OCI-LY3 (cell line): ENCODE results near the gene ACACB.

Source experiments
- H2AFZ ChIP-seq: fragments of 200-600, 300-600 bp; shearing (Covaris generic); 2 replicates; pipeline ENCODE4 v1.6.0; 2014; ENCODE audit warnings: antibody characterized with exemption, low read depth, low read length
- H3K27ac ChIP-seq: fragments of 200-600, 300-600 bp; sonication (generic); 2 replicates; pipeline ENCODE4 v1.5.1; 2014; ENCODE audit warnings: mild to moderate bottlenecking, low read length, moderate library complexity, mixed read lengths
- H3K27me3 ChIP-seq: fragments of 200-600, 300-600 bp; sonication (generic); 2 replicates; pipeline ENCODE4 v1.6.1; 2014; ENCODE audit warnings: low read depth, low read length, mixed read lengths
- H3K36me3 ChIP-seq: fragments of 200-600, 300-600 bp; sonication (generic); replicated peaks from 2 replicates; pipeline ENCODE3; 2014; ENCODE audit warnings: low read depth, low read length, mixed read lengths
- H3K4me1 ChIP-seq: fragments of 300-600, 200-600 bp; sonication (generic); 2 replicates; pipeline ENCODE4 v1.6.1; 2014; ENCODE audit warnings: low read length, mixed read lengths
- H3K4me2 ChIP-seq: fragments of 200-600, 300-600 bp; sonication (generic); 2 replicates; pipeline ENCODE4 v1.6.1; 2014; ENCODE audit warnings: low read length, mixed read lengths
- H3K4me3 ChIP-seq: fragments of 300-600, 200-600 bp; sonication (generic); 2 replicates; pipeline ENCODE4 v1.5.1; 2014; ENCODE audit warnings: antibody characterized with exemption, mild to moderate bottlenecking, low read length, moderate library complexity
- H3K79me2 ChIP-seq: fragments of 300-600, 200-600 bp; shearing (Covaris generic); 2 replicates; pipeline ENCODE4 v1.6.1; 2014; ENCODE audit warnings: mild to moderate bottlenecking, low read length, mixed read lengths
- H3K9ac ChIP-seq: fragments of 300-600, 200-600 bp; shearing (Covaris generic); 2 replicates; pipeline ENCODE4 v1.6.0; 2014; ENCODE audit warnings: mild to moderate bottlenecking, low read length, moderate library complexity
- H3K9me3 ChIP-seq: fragments of 200-600, 300-600 bp; shearing (Covaris generic); 2 replicates; pipeline ENCODE4 v1.6.1; 2014; ENCODE audit warnings: low read length, mixed read lengths; ENCODE audit not compliant: insufficient read depth
- H4K20me1 ChIP-seq: fragments of 200-600, 300-600 bp; sonication (generic); 2 replicates; pipeline ENCODE4 v1.6.1; 2016; ENCODE audit warnings: low read length, mixed read lengths; ENCODE audit not compliant: insufficient read depth
- EZH2phosphoT487 ChIP-seq: fragments of 200-600 bp; shearing (Covaris generic); IDR thresholded peaks from 2 replicates; pipeline ENCODE4 v1.6.1; 2018; ENCODE audit warnings: antibody characterized with exemption, mixed run types, low read depth
- TF ChIP-seq, protein P1 (sequence below): fragments of 200-600, 300-600 bp; sonication (generic); IDR thresholded peaks from 2 replicates; pipeline ENCODE4 v1.5.1; 2014; ENCODE audit warnings: antibody characterized with exemption, low read length, low read depth

Gene ACACB

DNA sequence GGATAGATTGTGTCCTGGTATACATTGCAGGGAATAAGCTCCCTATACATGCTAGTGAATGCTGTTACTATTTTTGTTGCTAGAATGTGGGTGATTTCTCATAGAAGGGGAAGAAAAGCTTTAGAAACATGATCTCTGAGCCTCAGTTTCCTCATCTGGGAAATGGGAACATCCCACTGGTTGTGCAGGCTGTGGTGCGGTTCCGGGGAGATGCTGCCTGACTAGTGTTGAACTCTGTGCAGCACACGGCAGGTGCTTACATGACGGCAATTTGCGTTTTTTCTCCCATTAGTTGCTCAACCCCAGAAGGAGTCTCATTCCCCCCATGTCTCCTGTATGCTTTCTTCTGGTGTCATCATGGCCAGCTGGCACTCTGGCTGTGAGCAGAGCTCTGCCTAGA lies 159.8 kb downstream of the ACACB start:
- Histone ChIP-seq H3K27ac (no peak overlapping the region), H3K36me3 (no peaks in the 10 kb centered on the region), H3K4me1 (no peaks in the 10 kb centered on the region), H4K20me1 (no peaks in the 10 kb centered on the region), H3K27me3 (peaks cover 7% of the 10 kb centered on the region; the same call in 1 of the 2 replicates), H3K9ac (no peak overlapping the region), H3K4me2 (no peak overlapping the region), H3K4me3 (no peak overlapping the region), H2AFZ (no peak overlapping the region), H3K9me3 (no peaks in the 10 kb centered on the region), H3K79me2 (no peaks in the 10 kb centered on the region)
- TF ChIP-seq EZH2phosphoT487, result no peak
- TF ChIP-seq, protein P1, sequence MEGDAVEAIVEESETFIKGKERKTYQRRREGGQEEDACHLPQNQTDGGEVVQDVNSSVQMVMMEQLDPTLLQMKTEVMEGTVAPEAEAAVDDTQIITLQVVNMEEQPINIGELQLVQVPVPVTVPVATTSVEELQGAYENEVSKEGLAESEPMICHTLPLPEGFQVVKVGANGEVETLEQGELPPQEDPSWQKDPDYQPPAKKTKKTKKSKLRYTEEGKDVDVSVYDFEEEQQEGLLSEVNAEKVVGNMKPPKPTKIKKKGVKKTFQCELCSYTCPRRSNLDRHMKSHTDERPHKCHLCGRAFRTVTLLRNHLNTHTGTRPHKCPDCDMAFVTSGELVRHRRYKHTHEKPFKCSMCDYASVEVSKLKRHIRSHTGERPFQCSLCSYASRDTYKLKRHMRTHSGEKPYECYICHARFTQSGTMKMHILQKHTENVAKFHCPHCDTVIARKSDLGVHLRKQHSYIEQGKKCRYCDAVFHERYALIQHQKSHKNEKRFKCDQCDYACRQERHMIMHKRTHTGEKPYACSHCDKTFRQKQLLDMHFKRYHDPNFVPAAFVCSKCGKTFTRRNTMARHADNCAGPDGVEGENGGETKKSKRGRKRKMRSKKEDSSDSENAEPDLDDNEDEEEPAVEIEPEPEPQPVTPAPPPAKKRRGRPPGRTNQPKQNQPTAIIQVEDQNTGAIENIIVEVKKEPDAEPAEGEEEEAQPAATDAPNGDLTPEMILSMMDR, result no peak

DNA sequence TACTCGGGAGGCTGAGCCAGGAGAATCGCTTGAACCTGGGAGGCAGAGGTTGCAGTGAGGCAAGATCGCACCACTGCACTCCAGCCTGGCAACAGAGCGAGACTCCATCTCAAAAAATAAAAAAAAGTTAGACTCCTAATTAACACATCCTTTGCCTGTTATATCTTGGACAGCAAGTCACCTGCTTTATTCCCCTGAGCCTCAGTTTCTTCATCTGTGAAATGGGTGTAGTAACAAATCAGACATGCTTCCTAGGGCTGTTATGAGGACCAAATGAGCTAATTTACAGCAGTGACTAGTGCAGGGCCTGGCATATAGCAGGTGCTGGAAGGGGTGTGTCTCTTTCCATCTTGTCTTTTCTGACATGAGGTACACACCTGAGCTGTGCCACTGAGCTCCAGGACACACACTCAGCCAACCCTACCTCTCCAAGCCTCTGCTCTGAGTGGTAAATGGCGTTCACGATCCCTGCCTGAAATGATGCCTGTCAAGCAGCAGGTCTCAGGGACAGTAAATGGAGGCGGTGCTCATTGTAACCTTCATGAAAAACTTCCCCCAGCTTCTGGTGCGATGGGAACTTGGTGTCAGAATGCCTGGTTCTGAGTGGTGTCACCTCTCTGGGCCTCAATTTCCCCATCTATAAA lies 161.0 kb downstream of the ACACB start:
- H3K9me3 ChIP-seq, result no peaks in the 10 kb centered on the region
- H3K4me2 ChIP-seq, result no peak overlapping the region
- H3K27ac ChIP-seq, result no peak overlapping the region
- H2AFZ ChIP-seq, result no peak overlapping the region
- H3K27me3 ChIP-seq, result peaks cover 7% of the 10 kb centered on the region; the same call in 1 of the 2 replicates
- no peaks in the 10 kb centered on the region for H4K20me1 ChIP-seq
- no peaks in the 10 kb centered on the region for H3K4me1 ChIP-seq
- H3K79me2 ChIP-seq, result no peaks in the 10 kb centered on the region
- TF ChIP-seq, protein P1, result no peak
- no peak for TF ChIP-seq EZH2phosphoT487
- H3K4me3 ChIP-seq, result no peak overlapping the region
- no peaks in the 10 kb centered on the region for H3K36me3 ChIP-seq
- H3K9ac ChIP-seq, result no peak overlapping the region

DNA sequence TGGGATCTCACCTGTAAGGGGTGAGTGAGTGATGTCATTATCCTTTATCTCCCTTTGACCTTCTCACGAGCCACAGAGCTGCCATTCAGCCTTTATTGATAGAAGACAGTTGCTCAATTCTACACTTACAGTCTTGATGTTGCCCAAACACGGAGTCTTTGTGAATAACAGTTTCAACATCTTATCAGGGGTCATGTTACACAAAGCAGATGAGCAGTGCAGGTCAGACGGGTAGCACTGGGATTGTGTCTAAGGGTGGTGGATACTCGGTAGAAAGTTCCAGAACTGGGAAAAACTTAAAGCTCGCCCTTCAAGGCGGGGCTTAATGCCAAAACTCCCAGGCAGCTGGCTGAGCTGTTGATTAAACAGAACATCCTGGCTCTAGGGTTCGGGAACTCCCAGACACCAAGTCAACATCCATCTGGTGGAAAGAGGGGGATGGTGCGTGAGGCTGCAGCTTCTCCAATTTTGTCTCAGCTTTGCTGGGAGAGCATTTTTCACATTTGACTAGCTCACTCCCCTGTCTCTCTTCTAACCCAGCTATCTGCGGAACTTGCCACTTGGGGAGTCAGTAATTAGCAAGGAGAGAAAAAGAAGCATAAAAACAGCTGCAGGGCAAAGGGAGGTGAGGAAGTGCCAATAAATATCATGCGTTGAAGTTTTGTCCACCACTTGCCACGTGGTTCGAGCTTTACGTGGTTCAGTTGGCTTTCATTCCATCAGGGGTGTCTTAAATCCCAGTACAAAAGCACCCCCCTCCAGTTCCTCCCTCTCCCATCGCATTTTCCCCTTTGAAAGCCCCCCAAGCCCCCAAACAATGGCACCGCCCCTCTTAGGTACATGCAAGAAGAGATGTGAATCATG lies 161.7 kb downstream of the ACACB start:
- Histone ChIP-seq H2AFZ (no peak overlapping the region), H3K79me2 (no peaks in the 10 kb centered on the region), H4K20me1 (no peaks in the 10 kb centered on the region), H3K9ac (no peak overlapping the region), H3K4me3 (no peak overlapping the region), H3K9me3 (no peaks in the 10 kb centered on the region), H3K4me2 (no peak overlapping the region), H3K36me3 (no peaks in the 10 kb centered on the region), H3K27ac (no peak overlapping the region), H3K27me3 (peaks cover 7% of the 10 kb centered on the region; the same call in 1 of the 2 replicates), H3K4me1 (no peaks in the 10 kb centered on the region)
- TF ChIP-seq, protein P1, result no peak
- no peak for TF ChIP-seq EZH2phosphoT487

DNA sequence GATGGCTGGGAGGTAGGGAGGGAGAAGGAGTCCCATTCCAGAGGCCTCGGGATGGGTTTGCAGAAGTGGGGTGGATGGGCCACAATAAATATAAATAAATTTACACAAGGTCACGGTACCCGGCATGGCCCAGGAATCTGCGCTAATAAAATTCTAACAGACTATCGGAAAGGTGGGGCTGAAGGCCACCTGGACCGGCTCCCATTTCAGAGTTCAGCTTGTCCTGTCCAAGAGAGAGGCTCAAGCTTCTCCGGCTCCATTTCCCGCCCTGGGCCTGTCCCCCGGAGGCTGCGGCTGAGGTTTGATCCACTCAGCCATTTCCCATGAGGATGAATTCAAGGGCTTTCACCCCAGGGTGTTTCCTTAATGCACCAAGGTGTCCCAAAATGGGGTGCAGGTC lies 162.5 kb downstream of the ACACB start:
- Histone ChIP-seq H3K4me1 (no peaks in the 10 kb centered on the region), H4K20me1 (no peaks in the 10 kb centered on the region), H3K27ac (no peak overlapping the region), H2AFZ (no peak overlapping the region), H3K4me3 (no peak overlapping the region), H3K9ac (no peak overlapping the region), H3K9me3 (no peaks in the 10 kb centered on the region), H3K36me3 (no peaks in the 10 kb centered on the region), H3K4me2 (no peak overlapping the region), H3K27me3 (peaks cover 7% of the 10 kb centered on the region; the same call in 1 of the 2 replicates), H3K79me2 (no peaks in the 10 kb centered on the region)
- TF ChIP-seq, protein P1, result no peak
- no peak for TF ChIP-seq EZH2phosphoT487
